ENCODE results near the gene ZNF835.

GRCh38 chr19:56681702-56682101 is 10.1 kb upstream of the ZNF835 start:
- no peak for TF ChIP-seq SIN3A (IDR thresholded peaks at IDR 0.05; ENCODE audit: borderline replicate concordance, insufficient read depth, low read length)
- no peak for TF ChIP-seq REST (IDR thresholded peaks at IDR 0.05; ENCODE audit: insufficient read depth in 1 of 2, low read depth in 2 of 2, low read length in 2 of 2)
- TF ChIP-seq POLR2AphosphoS5 (IDR thresholded peaks at IDR 0.05; ENCODE audit: low read depth, low read length): no peak
- no peak for TF ChIP-seq TAF1 (IDR thresholded peaks at IDR 0.05; ENCODE audit: borderline replicate concordance, insufficient read depth, low read length)

Data from PFSK-1 (cell line).